SIG-M5 (cell line): ENCODE results near the gene EPHB6.
A peak's percentile ranks its signal among the peaks of the same experiment; 100 is the strongest.

Source experiments
- DNase-seq: peaks from one replicate; lab custom pipeline; 2025; lab: John Stamatoyannopoulos, UW

EPHB6 gene

DNA sequence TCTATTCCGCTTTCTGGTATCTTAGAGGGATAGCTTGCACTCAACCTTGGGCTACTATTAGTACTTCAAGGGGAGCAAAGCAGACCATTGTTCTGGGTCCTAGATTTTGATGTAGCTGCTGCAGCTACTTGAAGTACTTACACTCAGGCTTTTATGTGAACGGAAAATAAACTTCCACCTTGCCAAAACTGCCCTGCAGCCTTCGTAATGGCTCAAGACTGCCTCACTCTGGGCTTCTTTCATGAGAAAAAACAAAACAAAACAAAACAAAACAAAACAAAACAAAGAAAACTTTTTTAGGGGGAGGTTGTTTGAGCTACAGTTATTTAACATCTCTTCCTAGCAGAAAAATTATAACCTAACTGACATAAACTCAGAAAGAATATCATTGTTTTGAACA, 19.4 kb upstream of the EPHB6 start:
- no peak for DNase-seq

DNA sequence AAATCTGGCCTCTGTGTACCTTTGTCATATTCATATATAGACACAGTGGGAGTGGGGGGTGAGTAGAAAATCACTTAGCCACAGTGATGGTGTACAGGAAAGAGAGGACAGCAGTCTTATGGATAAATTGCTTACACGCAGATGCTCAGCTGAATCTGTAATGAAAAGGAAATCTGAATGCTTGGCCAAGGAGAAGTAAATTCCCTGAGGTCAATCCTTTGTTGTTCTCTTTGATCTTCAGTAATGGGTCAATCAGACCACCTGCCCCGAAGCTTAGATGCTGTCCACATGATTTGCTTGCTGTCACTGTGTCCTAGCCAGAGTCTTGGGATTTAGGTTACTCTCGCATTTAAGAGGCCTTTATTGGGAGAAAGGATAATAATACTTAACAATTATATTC, 18.4 kb upstream of the EPHB6 start:
- no peak for DNase-seq

DNA sequence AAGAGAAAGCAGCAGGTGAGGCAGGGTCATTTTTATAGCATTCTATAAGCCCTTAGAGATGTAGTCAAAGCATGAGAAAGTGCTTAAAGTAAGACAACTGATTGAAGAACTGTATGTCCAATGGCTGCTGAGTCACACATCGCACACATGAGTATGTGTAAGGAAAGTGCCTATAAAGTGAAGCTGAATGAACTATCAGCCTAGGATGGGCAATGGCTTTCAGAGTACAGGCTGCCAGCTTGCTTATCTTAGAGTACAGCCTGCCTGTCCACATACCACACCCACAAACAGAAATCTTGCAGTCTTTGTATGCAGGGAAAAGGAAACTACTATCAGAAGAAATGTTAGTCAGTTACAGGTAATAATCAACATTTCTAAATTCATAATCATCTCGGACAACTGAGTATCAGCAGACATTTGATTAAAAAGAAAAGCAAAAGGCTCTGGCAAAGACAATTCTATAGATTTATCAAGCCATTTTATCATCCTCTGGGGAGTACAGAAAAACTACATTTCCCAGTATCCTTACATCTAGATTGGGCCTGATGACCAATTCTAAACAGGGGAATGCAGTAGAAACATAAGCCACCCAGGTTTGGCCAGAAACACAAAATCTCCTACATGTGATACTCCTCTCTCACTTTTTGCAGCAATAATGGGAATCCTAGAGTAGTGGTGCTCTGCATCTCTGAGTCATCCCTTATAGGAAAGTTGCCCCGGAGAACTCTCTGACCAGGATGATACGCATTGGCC, 16.2 kb upstream of the EPHB6 start:
- no peak for DNase-seq

DNA sequence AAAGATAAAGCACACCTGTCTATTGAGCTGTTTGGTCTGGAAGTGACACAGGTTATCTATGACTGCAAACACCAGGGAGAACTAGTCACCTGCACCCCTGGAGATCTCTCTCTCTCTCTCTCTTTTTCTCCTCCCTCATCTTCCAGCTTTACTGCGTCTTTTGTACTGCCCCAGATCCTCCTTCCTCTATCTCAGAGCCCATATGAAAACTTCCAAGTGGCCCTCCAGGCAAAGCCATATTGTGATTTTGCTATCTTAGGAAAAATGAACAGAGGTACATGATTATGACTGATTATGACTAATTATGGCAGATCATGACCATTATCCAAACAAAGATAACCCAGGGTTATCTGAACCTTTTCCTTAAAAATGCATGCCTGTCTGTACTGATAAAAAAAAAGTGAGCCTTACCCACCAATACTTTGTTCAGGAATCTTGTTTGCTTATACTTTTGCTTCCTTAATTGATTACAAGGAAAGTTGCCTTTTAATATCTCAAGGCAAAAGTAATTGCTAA, 12.6 kb upstream of the EPHB6 start:
- DNase-seq = no peak

DNA sequence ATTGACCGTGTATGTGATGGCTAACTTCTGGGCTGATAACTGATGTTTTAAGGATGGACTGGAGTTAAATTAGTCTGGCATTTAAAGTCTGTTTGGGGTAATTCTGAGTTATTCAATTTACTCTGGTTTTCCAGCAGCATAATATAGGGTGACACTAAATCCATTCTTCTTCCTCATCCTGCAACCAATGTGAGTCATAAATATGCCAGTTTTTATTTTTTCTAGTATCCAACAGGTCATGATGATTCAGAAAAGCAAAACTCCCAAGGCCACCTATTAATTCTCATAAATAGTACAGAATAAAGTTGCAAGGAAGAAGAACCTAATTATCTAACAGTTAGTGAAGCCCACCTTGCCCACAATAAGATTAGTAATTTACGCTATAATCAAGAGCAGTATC, 7.5 kb upstream of the EPHB6 start:
- no peak for DNase-seq

DNA sequence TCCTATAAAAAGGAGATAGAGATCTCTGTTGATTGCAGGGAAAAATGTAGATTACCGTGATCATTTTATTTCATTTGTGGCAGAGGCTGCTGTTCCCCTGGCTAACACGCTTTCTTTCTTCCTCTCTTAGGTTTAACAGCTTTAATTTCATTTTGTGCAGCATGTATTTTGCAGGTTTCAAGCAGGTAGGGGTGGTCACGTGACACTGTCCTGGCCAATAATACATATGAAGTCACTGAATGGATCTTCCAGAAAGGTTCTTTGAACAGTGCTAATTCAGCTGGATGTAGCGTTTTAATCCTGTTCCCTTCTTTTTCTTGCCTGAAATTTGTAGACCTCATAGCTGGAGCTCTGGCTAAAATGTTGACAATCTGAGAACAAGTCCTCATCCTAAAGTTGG, 3.6 kb upstream of the EPHB6 start:
- DNase-seq = no peak

DNA sequence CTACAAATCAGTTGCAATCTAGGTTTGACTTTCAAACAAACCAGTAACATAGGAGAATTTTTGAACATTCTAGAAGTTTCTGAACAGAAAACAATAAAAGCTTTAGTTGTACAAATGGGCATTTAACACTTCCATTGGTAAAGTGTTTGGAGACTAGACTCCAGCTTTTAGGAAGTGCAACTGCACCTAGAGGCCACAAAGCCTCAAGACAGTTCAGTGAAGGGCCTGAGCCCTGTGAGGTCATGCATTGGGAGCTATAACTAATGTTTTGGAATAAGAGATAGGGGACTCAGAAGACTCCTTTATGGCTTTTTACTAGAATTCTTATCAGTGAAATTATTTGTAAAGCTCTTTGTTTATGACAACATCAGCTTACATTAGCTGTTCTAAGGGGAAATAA, 3.0 kb upstream of the EPHB6 start:
- no peak for DNase-seq

DNA sequence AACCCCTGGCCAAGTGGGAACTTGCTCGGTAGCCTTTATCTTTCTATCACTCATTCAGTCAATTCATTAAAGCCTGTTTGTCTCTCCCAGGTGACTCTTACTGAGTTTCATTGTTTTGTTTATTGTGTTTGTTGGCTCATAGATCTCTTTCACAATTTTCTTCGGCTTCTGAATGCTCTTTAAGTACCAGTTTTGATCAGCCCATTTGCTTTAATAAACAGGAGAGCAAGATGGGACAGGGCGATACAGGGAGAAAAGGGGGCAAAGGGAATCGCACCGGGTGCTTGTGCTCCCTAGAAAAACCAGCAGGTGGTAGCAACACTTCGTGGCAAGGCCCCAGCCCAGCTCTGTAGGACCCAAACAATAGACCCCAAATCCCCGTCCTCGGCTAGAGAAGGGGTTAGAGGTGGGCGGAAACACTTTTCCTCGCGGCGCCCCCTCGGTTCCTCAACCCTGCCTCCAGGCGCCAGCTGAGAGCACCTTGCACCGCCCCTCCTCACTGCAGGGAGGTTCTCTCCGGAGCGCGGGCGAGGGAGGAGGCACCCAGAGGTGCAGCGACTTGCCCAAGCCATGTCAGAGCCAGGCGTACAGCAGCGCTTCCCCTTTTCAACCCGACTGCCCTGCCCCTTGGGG, 1.0 kb upstream of the EPHB6 start:
- DNase-seq = peak; percentile 46

DNA sequence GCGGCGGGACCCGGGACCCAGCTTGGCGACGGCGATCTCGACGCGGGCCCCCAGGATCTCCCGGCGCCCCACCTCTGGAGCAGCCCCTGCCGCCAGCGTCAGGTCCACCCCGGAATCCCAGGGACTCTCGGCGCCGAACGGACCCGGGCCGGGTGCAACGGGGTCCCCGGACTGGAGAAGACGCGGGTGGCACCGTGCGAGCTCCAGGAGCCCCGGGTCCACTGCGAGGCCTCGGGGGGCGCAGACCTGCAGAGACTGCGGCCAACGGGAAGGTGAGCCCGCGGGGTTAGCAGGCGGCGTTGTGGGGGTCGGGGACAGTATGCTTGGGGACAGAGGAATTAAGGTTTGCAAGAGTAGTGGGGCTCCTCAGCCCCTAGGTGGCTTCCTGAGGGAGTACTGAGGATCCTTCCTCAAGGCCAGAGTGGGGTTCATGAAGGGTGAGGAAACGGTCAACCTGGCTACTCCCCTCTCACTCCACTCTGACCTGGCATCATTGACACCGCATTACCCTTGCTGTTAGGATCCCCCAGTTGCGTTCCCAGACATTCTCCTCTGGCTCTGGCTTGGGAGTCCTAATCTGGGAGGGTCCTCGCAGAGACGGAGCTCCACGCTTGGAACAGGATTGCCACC, 353 bp downstream of the EPHB6 start:
- DNase-seq = no peak

DNA sequence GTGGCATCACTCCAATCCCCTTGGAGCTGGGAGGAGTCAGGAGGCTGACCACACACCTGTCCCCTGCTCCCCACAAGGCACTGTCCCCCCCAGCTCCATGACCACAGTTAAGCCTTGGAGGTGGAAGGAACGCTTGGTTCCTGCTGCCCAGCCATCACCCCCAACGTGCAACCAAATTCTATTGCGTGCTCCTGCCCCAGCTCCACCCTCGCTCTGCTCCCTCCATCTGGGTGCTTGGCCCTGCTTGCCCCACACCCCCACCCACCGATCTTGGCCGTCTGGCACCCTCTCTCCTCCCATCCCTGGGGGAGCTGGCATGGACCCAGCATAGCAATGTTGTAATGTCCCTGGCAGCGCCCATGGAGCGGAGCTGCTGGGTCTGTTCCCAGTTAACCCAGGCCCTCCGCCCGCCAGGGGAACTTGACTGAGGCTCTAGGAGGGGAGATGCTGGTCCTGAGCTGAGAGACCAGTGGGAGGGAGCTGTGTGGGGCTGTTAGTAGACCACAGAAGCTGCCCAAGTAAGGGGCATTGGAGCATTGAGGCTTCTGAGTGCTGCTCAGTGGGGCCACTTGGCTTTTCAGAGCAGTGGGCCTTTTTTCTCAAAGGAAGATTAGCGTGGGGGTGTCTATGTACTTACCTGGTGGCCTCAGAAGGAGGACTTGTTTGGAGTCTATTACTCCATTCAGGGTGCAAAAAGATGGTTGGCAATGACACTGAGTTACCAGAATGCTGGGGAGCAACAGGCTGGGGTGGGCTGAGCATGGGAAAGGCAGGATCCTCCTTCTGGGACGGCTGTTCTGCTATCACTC, 1.1 kb downstream of the EPHB6 start:
- DNase-seq = no peak

DNA sequence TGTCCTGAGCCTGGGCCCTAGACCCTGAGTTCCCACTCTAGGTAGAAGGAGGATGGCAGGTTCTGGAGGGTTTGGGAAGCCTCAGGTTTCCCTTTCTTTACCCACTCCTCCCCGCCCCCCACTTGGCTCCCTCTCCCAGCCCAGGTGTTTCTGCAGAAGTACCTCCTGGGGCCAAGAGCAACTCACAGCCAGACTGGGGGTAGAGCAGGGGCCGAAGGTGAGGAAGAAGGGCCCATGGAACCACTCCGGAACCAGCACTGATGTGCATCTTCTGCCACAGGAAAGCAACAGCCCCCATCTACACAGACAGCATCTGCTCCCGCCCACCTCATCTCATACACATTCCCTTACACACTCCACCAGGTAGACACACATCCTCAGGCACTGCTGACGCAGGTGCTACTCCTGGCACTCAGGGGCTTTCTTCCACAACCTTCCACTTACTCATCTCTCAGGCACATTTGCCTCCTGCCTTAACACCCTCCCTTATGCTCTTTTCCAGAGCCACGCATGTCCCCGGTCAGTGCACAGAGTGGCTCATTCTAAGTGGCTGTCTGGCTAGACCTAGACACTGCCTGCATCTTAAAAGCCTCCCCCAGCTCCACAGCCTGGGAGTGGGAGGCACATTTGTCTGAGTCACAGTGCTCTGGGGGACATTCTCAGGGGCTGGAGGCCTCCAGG, 1.8 kb downstream of the EPHB6 start:
- DNase-seq = no peak

DNA sequence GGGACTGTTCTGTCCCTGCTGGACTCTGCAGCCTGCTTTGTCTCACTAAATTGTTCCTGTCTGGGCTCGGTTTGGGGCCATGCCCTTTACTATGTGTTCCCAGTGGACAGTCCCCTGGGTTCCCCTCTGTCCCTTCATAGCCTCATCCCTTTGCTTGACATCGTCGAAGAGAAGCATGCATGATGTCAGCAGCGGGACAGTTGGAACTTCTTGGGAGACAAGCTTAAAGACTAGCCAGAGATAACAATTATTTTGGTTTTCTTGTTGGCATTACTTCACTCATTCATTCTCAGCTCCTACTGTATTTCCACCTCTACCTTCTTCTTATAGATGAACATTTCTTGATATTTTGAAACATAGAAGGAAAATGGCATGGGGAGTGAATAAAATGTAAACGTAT, 2.7 kb downstream of the EPHB6 start:
- no peak for DNase-seq

DNA sequence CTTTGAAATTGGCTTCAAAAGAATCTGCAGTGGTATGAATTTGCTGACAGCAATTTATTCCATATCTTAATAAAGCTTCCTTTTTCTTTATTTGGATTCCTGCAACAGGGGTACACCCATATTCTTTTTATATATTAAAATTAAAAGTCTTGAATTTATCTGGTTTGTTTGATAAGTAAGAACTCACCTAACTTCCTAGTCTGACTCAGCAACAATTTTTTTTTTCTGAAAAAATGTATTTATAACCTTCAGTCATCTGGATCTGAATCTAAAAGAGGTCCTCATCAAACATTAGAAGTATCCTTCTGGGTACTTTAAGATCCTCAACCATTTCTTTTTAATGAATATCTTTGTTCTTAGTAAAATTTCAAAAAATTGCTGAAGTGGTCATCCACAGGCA, 4.5 kb downstream of the EPHB6 start:
- no peak for DNase-seq

DNA sequence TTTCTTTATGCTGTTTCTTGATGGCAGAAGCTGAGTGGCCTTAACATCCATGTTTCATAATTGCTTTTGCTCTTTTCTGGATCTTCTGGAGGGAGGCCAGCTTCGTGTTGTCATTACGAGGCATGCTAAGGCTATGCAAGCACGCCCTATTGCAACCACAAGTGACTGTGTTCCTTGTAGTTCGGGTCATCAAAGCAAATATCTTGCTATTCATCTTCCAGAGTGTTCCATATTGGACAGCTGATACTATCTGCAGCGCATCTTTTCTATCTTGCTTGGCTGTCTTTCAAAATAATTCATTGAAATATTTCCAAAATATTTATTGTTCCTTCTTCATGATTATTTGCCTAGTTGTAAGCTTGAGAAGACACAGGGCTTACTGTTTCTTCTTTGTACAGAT, 5.0 kb downstream of the EPHB6 start:
- DNase-seq = no peak

DNA sequence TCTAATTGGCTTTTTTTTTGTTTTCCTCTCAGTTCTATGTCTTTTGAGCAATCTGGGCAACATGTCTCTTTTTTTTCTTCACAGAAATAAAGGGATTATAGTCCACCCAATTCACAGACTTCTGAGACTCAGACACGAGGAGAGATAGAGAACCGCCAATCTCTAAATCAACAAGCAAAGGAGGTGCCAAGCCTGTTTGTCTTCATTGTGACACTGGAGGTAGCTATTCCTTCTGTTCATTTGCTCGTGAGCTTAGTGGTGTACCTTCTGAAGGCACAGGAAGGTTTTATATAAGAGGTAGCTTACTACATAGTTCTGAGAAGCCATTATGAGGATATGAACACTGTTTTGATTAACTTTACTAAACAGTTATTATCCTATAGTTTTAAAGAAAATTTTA, 6.1 kb downstream of the EPHB6 start:
- DNase-seq = no peak

DNA sequence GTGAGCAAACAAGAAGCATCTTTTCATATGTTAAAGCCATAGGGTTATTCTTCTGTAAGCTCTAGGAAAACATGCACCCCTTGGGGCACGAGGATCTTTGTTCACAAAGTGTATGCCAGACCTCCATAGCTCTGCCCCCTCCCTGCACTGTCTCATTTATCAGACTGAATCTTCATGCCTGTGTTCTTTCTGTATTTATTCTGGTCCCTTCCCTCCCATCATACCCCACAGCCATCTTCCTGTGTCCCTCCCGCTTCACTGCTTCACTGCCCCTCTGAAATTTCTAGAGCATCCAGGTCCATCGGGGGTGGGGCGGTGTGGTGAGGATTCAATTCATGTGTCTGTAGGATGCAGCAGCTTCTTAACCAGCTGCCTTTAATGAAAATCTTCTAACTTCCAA, 7.5 kb downstream of the EPHB6 start:
- DNase-seq = no peak

DNA sequence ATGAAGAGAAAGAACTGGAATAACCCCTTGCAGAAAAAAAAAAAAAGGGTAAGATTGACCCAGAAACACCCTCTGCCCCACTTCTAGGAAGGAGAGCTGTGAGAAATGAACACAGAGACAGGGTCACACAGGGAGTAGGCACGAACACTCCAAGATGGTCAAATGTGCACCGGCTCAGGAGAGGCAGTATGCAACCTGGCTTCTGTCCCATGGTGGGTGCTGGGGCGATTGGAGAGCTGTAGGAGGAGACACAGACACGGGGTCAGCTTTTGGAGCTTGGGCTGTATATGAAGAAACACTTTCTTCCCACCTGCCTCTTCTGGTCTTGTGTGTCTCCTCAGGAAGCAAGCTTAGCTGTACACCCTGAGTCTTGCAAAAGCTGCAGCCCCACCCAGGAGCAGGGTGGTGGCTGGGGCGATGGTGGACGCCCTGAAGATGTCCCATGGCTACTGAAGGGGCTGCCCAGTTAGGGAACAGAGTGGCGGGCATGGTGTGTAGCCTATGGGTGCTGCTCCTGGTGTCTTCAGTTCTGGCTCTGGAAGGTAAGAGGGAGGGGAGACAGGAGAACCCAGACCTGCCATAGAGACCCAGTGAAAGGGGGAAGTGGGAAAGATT, 8.0 kb downstream of the EPHB6 start:
- DNase-seq = no peak

DNA sequence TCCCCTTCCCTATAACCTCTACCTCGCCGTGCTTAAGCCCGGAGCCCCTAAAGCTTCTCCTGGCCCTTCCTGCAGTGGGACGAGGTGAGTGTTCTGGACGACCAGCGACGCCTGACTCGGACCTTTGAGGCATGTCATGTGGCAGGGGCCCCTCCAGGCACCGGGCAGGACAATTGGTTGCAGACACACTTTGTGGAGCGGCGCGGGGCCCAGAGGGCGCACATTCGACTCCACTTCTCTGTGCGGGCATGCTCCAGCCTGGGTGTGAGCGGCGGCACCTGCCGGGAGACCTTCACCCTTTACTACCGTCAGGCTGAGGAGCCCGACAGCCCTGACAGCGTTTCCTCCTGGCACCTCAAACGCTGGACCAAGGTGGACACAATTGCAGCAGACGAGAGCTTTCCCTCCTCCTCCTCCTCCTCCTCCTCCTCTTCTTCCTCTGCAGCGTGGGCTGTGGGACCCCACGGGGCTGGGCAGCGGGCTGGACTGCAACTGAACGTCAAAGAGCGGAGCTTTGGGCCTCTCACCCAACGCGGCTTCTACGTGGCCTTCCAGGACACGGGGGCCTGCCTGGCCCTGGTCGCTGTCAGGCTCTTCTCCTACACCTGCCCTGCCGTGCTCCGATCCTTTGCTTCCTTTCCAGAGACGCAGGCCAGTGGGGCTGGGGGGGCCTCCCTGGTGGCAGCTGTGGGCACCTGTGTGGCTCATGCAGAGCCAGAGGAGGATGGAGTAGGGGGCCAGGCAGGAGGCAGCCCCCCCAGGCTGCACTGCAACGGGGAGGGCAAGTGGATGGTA, 9.2 kb downstream of the EPHB6 start:
- DNase-seq = no peak

DNA sequence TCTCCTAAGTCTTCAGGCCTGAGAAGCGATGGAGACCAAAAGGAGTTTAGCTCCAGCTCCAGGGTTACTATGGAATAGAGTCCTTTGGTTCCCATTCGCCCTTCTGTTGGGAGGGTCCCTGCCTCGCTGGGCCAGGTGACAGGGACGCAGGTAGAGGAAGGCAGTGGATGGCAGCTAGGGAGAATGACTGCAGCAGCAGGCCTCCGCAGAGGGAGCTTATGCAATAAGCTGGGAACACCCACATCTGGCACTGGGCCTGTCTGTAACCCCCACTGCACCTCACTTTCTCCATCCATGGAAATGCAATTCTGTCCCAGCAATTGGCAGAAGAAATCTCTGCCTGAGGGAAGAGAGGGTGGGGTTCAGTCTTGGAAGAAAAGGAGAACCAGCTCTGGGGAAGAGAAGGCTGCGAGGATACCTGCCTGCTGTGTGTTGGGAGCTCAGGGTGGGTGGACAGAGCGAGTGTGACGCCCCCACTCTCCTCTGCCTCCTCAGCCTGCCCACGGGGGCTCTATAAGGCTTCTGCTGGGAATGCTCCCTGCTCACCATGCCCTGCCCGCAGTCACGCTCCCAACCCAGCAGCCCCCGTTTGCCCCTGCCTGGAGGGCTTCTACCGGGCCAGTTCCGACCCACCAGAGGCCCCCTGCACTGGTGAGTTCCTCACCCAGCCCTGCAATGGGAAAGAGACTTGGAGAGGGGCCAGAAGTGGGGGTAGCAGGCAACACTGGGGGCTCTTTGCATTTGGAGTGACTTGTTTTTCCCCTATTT, 10.3 kb downstream of the EPHB6 start:
- no peak for DNase-seq

DNA sequence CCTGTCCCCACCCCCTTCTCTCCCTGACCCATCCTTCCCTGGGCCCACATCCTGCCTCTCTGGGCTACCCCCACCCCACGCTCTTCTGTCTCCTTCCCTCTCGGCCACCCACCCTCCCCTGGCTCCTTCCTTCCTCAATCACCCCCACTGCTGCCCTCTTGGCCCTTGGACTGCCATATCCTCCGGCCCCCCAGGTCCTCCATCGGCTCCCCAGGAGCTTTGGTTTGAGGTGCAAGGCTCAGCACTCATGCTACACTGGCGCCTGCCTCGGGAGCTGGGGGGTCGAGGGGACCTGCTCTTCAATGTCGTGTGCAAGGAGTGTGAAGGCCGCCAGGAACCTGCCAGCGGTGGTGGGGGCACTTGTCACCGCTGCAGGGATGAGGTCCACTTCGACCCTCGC, 10.9 kb downstream of the EPHB6 start:
- no peak for DNase-seq
